AG04450 (cell line): ENCODE results near the gene HOXA9. TPM values are rescaled to one million over a fixed set of nuclear protein-coding genes. Genes with fewer than 3 reads are reported as not detected.

ENCODE experiments used
- CTCF ChIA-PET: fragments of 300-600, 350-600 bp; formaldehyde crosslinking; extraction: SDS; loops from one replicate; lab custom pipeline; 2022; ENCODE audit warnings: antibody characterized with exemption, inconsistent platforms; lab: Charles Lee
- POLR2A ChIA-PET: fragments of 350-600 bp; formaldehyde crosslinking; extraction: SDS; loops from one replicate; lab custom pipeline; 2021; ENCODE audit warnings: antibody characterized with exemption, inconsistent platforms; lab: Yijun Ruan, JAX
- DNase-seq: peaks from one replicate; pipeline ENCODE4 v3.0.0-alpha.2; 2011; ENCODE audit warnings: low read depth, low spot score
- H3K27ac ChIP-seq: one replicate; pipeline ENCODE4 v1.5.1; 2012; ENCODE audit warnings: low read depth, low read length, control low read depth
- H3K27me3 ChIP-seq: one replicate; pipeline ENCODE4 v1.6.0; 2012; ENCODE audit warnings: low read length; ENCODE audit not compliant: control insufficient read depth, insufficient read depth
- H3K4me3 ChIP-seq: 2 replicates; pipeline ENCODE4 v1.5.1; 2011; ENCODE audit warnings: mild to moderate bottlenecking, low read depth, low read length, control low read depth
- H3K9me3 ChIP-seq: 2 replicates; pipeline ENCODE4 v1.5.1; 2012; ENCODE audit warnings: low read length; ENCODE audit not compliant: control insufficient read depth, insufficient read depth
- CTCF ChIP-seq: IDR thresholded peaks from 2 replicates; pipeline ENCODE4 v1.5.1; 2011; ENCODE audit warnings: low read depth, low read length, control low read depth, inconsistent platforms
- polyA plus RNA-seq: library from polyadenylated mRNA; depleted of rRNA; stranded (reverse); fragments of >200 nt; gene quantifications from 2 replicates; pipeline ENCODE4 v1.2.3, GENCODE V29; 2011

HOXA9 gene
- polyA plus RNA-seq, 1 experiment, result 1.5 TPM

GRCh38 chr7:27156916-27157701, 8.2 kb downstream of the HOXA9 start:
- CTCF ChIA-PET, result interaction anchor here (0.6 to 1.9 kb wide), 12 partner anchors 9 to 1303 kb away, joined by 3 to 13 read pairs (median 5); partner anchors contain the start of gene HOXA5
- Histone ChIP-seq H3K27ac (no peak overlapping the region), H3K27me3 (peaks cover 10% of the 10 kb centered on the region), H3K9me3 (peaks cover 16% of the 10 kb centered on the region; the same call in 1 of the 2 replicates), H3K4me3 (peak overlapping the region; percentile 68; the same call in 1 of the 2 replicates)
- DNase-seq, result no peak
- POLR2A ChIA-PET, result interaction anchor here (1.0 kb wide), 1 partner anchor 11 kb away, joined by 3 read pairs; no protein-coding TSS in a partner anchor
- TF ChIP-seq CTCF, result no peak

- no peak for TF ChIP-seq CTCF
- DNase-seq, result no peak
- ChIA-PET CTCF (interaction anchor here (0.7 to 1.9 kb wide), 9 partner anchors 8 to 1302 kb away, joined by 3 to 13 read pairs (median 5); partner anchors contain the start of gene HOXA5), POLR2A (interaction anchor here (0.6 to 1.0 kb wide), 2 partner anchors 11 to 956 kb away, joined by 3 read pairs; no protein-coding TSS in a partner anchor)
- H3K27me3 ChIP-seq, result peaks cover 10% of the 10 kb centered on the region
- peak within 1 kb of the TSS; percentile 68 for H3K4me3 ChIP-seq
- H3K9me3 ChIP-seq, result peaks cover 16% of the 10 kb centered on the region; the same call in 1 of the 2 replicates
- peak within 1 kb of the TSS; percentile 21 for H3K27ac ChIP-seq
Observed at GRCh38 chr7:27156508-27156898, 8.8 kb downstream of the HOXA9 start, which contains the start of gene HOXA7. Gene HOXA7 (minus strand): TSS chr7:27156675. CDS start chr7:27156545, 130 bp downstream.

- no peak for TF ChIP-seq CTCF
- peak overlapping the region; percentile 21 for H3K27ac ChIP-seq
- H3K27me3 ChIP-seq, result peaks cover 10% of the 10 kb centered on the region
- peaks cover 16% of the 10 kb centered on the region; the same call in 1 of the 2 replicates for H3K9me3 ChIP-seq
- H3K4me3 ChIP-seq, result peak overlapping the region; percentile 68
- no peak for DNase-seq
- POLR2A ChIA-PET, result interaction anchor here (0.6 kb wide), 1 partner anchor 956 kb away, joined by 3 read pairs; no protein-coding TSS in a partner anchor
- CTCF ChIA-PET, result interaction anchor here (0.9 to 1.9 kb wide), 7 partner anchors 11 to 786 kb away, joined by 4 to 13 read pairs (median 6); partner anchors contain the start of gene HOXA5
Observed at GRCh38 chr7:27155816-27156507, 9.4 kb downstream of the HOXA9 start.

GRCh38 chr7:27154901-27155815, 10.2 kb downstream of the HOXA9 start:
- Histone ChIP-seq H3K9me3 (peaks cover 15% of the 10 kb centered on the region; the same call in 1 of the 2 replicates), H3K4me3 (peak overlapping the region; percentile 68), H3K27me3 (peaks cover 10% of the 10 kb centered on the region), H3K27ac (no peak overlapping the region)
- no peak for DNase-seq
- CTCF ChIA-PET, result interaction anchor here (0.9 to 1.6 kb wide), 3 partner anchors 10 to 301 kb away, joined by 4 to 6 read pairs (median 5); no protein-coding TSS in a partner anchor
- no peak for TF ChIP-seq CTCF
- POLR2A ChIA-PET, result no interaction called here
